LNCAP (cell line): ENCODE measurements around the gene TMEM208.

Experiments
- TF ChIP-seq, protein P1 (sequence below): fragments of 450-650 bp; IDR thresholded peaks from 2 replicates; pipeline ENCODE4 v1.5.1; 2017; ENCODE audit warnings: mild to moderate bottlenecking

TMEM208 gene

DNA sequence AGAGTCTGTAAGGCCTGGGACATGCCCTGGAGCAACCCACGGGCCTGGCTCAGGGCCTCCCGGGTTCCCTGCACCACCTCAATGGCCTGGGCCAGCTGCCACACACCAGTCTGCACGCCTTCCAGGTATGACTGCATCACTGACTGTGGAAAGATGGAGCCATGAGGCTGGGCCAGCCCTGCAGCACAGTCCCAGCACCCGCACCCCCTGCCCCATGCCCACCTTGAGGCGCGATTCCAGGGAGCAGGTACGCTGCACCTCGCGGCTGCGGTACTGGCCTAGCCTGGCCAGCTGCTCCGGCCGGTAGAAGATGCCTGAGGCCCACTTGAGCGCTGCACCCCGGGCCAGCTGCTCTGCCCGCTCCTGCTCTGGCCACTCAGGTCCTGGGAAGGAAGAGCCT is 38.1 kb upstream of the TMEM208 start:
- TF ChIP-seq, protein P1, sequence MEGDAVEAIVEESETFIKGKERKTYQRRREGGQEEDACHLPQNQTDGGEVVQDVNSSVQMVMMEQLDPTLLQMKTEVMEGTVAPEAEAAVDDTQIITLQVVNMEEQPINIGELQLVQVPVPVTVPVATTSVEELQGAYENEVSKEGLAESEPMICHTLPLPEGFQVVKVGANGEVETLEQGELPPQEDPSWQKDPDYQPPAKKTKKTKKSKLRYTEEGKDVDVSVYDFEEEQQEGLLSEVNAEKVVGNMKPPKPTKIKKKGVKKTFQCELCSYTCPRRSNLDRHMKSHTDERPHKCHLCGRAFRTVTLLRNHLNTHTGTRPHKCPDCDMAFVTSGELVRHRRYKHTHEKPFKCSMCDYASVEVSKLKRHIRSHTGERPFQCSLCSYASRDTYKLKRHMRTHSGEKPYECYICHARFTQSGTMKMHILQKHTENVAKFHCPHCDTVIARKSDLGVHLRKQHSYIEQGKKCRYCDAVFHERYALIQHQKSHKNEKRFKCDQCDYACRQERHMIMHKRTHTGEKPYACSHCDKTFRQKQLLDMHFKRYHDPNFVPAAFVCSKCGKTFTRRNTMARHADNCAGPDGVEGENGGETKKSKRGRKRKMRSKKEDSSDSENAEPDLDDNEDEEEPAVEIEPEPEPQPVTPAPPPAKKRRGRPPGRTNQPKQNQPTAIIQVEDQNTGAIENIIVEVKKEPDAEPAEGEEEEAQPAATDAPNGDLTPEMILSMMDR = no peak

DNA sequence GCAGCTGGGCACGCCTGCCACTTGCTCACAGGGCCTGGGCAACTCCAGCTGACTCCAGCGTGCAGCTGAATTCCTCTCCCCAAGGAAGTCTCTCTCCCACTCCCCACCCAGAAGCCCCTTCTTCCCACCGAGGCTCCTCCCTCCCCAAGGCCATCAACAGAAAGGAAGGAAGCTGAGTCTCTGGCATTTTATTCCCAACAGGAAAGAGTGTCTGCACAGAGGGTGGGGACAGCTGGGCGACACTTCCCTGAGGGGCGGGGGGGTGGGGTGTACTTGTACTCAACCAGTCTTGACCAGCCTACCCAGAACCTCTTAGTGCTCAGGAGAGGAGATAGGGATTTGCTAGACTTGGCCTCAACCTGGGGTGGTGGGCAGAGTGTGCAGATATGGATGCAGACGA is 36.9 kb upstream of the TMEM208 start, which contains the start of gene EXOC3L1:
Gene EXOC3L1 (minus strand): TSS at position 96 of the 400 bp plus-strand sequence. CDS start 460 bp downstream, outside the sequence.
- TF ChIP-seq, protein P1 = no peak

- TF ChIP-seq, protein P1 = no peak
These were observed 36.2 kb upstream of the TMEM208 start for GRCh38 chr16:67190448-67191399.

DNA sequence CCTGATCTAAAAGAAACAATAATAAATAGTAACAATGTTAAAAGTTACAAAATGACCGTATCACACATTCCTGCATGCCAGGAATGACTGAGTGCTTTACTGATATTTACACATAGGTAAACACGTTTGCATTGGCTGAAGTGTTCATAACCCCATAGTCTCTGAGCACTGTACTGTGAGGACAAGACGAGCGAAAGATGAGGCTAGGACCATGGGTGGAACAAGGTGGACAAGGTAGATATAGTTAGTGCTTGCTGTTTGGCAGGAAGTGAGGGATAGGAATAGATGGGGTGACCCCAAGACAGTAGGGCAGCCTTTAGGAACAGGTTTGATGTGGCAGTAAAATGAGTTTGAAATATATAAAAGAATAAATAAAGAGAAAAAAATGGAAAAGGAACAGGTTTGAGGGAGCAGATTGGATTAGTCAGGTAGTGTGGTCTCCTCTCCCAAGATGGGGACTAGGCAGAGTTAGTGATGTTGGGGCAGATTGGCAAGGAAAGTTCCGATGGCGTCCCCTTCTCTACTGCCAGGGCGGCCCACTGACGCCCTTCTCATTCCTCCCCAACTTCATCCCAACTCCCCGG is 35.4 kb upstream of the TMEM208 start:
- TF ChIP-seq, protein P1 = no peak

- TF ChIP-seq, protein P1 = no peak
These were observed 34.8 kb upstream of the TMEM208 start, which contains the start of gene E2F4 for GRCh38 chr16:67191995-67192681. E2F4 (plus strand) TSS chr16:67192155; CDS start chr16:67192228, 73 bp downstream.

GRCh38 chr16:67192781-67193361 is 34.1 kb upstream of the TMEM208 start:
- TF ChIP-seq, protein P1 = no peak

- TF ChIP-seq, protein P1 = no peak
These were observed 33.4 kb upstream of the TMEM208 start for GRCh38 chr16:67193536-67193935.
